Measurements from ENCODE around the gene IL19. TPM values are rescaled to one million over a fixed set of nuclear protein-coding genes. Genes with fewer than 3 reads are reported as not detected.

IL19 gene
- total RNA-seq, 1 donor from 2014 or later: not detected

- H3K4me1 ChIP-seq: no peaks in the 10 kb centered on the region
- H3K4me2 ChIP-seq: no peak overlapping the region
- no peaks in the 10 kb centered on the region for H3K4me1 Mint-ChIP-seq
- no peak for DNase-seq (ENCODE audit: low spot score)
- no peak overlapping the region for H2AFZ ChIP-seq (replicated peaks)
- H3K4me3 Mint-ChIP-seq: no peak overlapping the region
- no peaks in the 10 kb centered on the region for H4K20me1 ChIP-seq (ENCODE audit: low read depth)
- no peaks in the 10 kb centered on the region for H3K36me3 ChIP-seq
- no peaks in the 10 kb centered on the region for H3K36me3 Mint-ChIP-seq
- no peaks in the 10 kb centered on the region for H3K27me3 ChIP-seq
- H3K9me3 ChIP-seq (ENCODE audit: low read depth): no peaks in the 10 kb centered on the region
- H3K9ac ChIP-seq: no peak overlapping the region
- no peak overlapping the region for H3K27ac ChIP-seq
- no peak overlapping the region for H3K4me3 ChIP-seq
- no peaks in the 10 kb centered on the region for H3K9me3 Mint-ChIP-seq
- H3K27me3 Mint-ChIP-seq (ENCODE audit: insufficient read depth, low read depth): peaks cover 4% of the 10 kb centered on the region
- no peaks in the 10 kb centered on the region for H3F3A ChIP-seq (ENCODE audit: low read depth)
- TF ChIP-seq EZH2 (IDR thresholded peaks at IDR 0.05) (no peak), EZH2phosphoT487 (IDR thresholded peaks at IDR 0.05) (no peak)
- TF ChIP-seq, protein P1, sequence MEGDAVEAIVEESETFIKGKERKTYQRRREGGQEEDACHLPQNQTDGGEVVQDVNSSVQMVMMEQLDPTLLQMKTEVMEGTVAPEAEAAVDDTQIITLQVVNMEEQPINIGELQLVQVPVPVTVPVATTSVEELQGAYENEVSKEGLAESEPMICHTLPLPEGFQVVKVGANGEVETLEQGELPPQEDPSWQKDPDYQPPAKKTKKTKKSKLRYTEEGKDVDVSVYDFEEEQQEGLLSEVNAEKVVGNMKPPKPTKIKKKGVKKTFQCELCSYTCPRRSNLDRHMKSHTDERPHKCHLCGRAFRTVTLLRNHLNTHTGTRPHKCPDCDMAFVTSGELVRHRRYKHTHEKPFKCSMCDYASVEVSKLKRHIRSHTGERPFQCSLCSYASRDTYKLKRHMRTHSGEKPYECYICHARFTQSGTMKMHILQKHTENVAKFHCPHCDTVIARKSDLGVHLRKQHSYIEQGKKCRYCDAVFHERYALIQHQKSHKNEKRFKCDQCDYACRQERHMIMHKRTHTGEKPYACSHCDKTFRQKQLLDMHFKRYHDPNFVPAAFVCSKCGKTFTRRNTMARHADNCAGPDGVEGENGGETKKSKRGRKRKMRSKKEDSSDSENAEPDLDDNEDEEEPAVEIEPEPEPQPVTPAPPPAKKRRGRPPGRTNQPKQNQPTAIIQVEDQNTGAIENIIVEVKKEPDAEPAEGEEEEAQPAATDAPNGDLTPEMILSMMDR (IDR thresholded peaks at IDR 0.05): no peak
- H3K27ac Mint-ChIP-seq: no peak overlapping the region
- H3K79me2 ChIP-seq (ENCODE audit: low read depth): no peaks in the 10 kb centered on the region
Observed at GRCh38 chr1:206748348-206749030, 22.1 kb upstream of the IL19 start.

DNA sequence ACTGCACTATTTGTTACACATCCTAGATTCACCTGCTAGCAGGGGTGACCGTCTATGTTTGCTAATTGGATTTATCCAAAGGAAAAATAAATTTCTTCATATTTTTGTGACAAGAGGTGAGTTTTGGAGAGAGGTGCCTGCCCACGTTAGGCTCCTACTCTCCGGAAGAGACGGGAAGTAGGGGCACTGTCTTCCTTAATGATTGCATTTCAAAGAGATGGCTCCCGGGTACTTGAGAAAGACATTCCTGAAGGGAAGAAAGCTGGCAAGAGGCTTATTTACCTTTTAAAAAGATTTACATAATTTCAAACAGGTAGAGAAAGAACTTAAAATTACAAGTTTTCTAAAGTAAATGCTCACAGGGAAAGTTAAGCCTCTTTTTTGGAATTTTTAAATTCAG, 18.7 kb upstream of the IL19 start:
- H3K9ac ChIP-seq: no peak overlapping the region
- Mint-ChIP-seq H3K27me3 (ENCODE audit: insufficient read depth, low read depth) (peaks cover 4% of the 10 kb centered on the region), H3K4me1 (no peaks in the 10 kb centered on the region), H3K36me3 (no peaks in the 10 kb centered on the region), H3K27ac (no peak overlapping the region), H3K4me3 (no peak overlapping the region), H3K9me3 (no peaks in the 10 kb centered on the region)
- no peaks in the 10 kb centered on the region for H4K20me1 ChIP-seq (ENCODE audit: low read depth)
- no peak overlapping the region for H3K4me3 ChIP-seq
- no peaks in the 10 kb centered on the region for H3F3A ChIP-seq (ENCODE audit: low read depth)
- H3K27me3 ChIP-seq: no peaks in the 10 kb centered on the region
- no peak overlapping the region for H3K4me2 ChIP-seq
- no peaks in the 10 kb centered on the region for H3K36me3 ChIP-seq
- H3K4me1 ChIP-seq: no peaks in the 10 kb centered on the region
- no peak overlapping the region for H3K27ac ChIP-seq
- no peaks in the 10 kb centered on the region for H3K79me2 ChIP-seq (ENCODE audit: low read depth)
- no peak for TF ChIP-seq EZH2 (IDR thresholded peaks at IDR 0.05)
- no peak for TF ChIP-seq EZH2phosphoT487 (IDR thresholded peaks at IDR 0.05)
- TF ChIP-seq, protein P1 (IDR thresholded peaks at IDR 0.05): no peak
- H2AFZ ChIP-seq (replicated peaks): no peak overlapping the region
- DNase-seq (ENCODE audit: low spot score): no peak
- no peaks in the 10 kb centered on the region for H3K9me3 ChIP-seq (ENCODE audit: low read depth)

DNA sequence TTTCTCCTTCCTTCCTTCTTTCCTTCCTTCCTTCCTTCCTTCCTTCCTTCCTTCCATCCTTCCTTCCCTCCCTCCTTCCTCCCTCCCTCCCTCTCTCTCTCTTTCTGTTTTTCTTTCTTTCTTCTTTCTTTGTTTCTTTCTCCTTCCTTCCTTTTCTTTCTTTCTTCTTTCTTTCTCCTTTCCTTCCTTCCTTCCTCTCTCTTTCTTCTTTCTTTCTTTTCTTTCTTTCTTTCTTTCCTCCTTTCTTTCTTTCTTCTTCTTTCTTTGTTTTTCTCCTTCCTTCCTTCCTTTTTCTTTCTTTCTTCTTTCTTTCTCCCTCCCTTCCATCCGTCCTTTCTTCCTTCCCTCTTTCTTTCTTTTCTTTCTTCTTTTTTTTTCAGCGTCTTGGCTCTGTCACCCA, 18.1 kb upstream of the IL19 start:
- Histone ChIP-seq H3K4me2 (no peak overlapping the region), H3K4me3 (no peak overlapping the region), H3K27me3 (no peaks in the 10 kb centered on the region), H3K27ac (no peak overlapping the region), H4K20me1 (ENCODE audit: low read depth) (no peaks in the 10 kb centered on the region), H3K9me3 (ENCODE audit: low read depth) (no peaks in the 10 kb centered on the region), H3K36me3 (no peaks in the 10 kb centered on the region), H2AFZ (replicated peaks) (no peak overlapping the region), H3F3A (ENCODE audit: low read depth) (no peaks in the 10 kb centered on the region), H3K9ac (no peak overlapping the region), H3K4me1 (no peaks in the 10 kb centered on the region), H3K79me2 (ENCODE audit: low read depth) (no peaks in the 10 kb centered on the region)
- H3K36me3 Mint-ChIP-seq: no peaks in the 10 kb centered on the region
- no peak for DNase-seq (ENCODE audit: low spot score)
- H3K9me3 Mint-ChIP-seq: no peaks in the 10 kb centered on the region
- H3K4me1 Mint-ChIP-seq: no peaks in the 10 kb centered on the region
- no peak for TF ChIP-seq EZH2phosphoT487 (IDR thresholded peaks at IDR 0.05)
- TF ChIP-seq, protein P1 (IDR thresholded peaks at IDR 0.05): no peak
- TF ChIP-seq EZH2 (IDR thresholded peaks at IDR 0.05): no peak
- H3K4me3 Mint-ChIP-seq: no peak overlapping the region
- H3K27ac Mint-ChIP-seq: no peak overlapping the region
- H3K27me3 Mint-ChIP-seq (ENCODE audit: insufficient read depth, low read depth): peaks cover 4% of the 10 kb centered on the region
